ENCODE results near the gene MBNL2. TPM values are rescaled to one million over a fixed set of nuclear protein-coding genes. Genes with fewer than 3 reads are reported as not detected.

Gene MBNL2
- total and polyA plus RNA-seq, 10 of the 15 experiments (the other 5 are each of a cell fraction or from before 2014, with no cell fraction given): 1.6 to 9.7 (median 6.7) TPM

- TF ChIP-seq CBX3 (IDR thresholded peaks at IDR 0.05; ENCODE audit: borderline replicate concordance, low read depth): no peak
- TF ChIP-seq FOXK2 (IDR thresholded peaks at IDR 0.05): no peak
- no peak for TF ChIP-seq YBX1 (IDR thresholded peaks at IDR 0.05)
- no peak for TF ChIP-seq HCFC1 (IDR thresholded peaks at IDR 0.05; ENCODE audit: low read length)
- no peak for TF ChIP-seq FOS (IDR thresholded peaks at IDR 0.05; ENCODE audit: borderline replicate concordance, extremely low read depth, insufficient read length)
- TF ChIP-seq NFXL1 (IDR thresholded peaks at IDR 0.05; ENCODE audit: borderline replicate concordance): no peak
- TF ChIP-seq NR2C2 (IDR thresholded peaks at IDR 0.05; ENCODE audit: borderline replicate concordance, control insufficient read depth, insufficient read length, low read depth): no peak
- no peak for TF ChIP-seq WRNIP1 (IDR thresholded peaks at IDR 0.05; ENCODE audit: borderline replicate concordance, low read depth, low read length)
- no peak for TF ChIP-seq ZSCAN29 (IDR thresholded peaks at IDR 0.05)
- TF ChIP-seq POLR2A (IDR thresholded peaks at IDR 0.05; ENCODE audit: low read depth, low read length): no peak
- no peak for TF ChIP-seq TAF1 (IDR thresholded peaks at IDR 0.05; ENCODE audit: borderline replicate concordance, low read depth, low read length)
- TF ChIP-seq, protein P1, sequence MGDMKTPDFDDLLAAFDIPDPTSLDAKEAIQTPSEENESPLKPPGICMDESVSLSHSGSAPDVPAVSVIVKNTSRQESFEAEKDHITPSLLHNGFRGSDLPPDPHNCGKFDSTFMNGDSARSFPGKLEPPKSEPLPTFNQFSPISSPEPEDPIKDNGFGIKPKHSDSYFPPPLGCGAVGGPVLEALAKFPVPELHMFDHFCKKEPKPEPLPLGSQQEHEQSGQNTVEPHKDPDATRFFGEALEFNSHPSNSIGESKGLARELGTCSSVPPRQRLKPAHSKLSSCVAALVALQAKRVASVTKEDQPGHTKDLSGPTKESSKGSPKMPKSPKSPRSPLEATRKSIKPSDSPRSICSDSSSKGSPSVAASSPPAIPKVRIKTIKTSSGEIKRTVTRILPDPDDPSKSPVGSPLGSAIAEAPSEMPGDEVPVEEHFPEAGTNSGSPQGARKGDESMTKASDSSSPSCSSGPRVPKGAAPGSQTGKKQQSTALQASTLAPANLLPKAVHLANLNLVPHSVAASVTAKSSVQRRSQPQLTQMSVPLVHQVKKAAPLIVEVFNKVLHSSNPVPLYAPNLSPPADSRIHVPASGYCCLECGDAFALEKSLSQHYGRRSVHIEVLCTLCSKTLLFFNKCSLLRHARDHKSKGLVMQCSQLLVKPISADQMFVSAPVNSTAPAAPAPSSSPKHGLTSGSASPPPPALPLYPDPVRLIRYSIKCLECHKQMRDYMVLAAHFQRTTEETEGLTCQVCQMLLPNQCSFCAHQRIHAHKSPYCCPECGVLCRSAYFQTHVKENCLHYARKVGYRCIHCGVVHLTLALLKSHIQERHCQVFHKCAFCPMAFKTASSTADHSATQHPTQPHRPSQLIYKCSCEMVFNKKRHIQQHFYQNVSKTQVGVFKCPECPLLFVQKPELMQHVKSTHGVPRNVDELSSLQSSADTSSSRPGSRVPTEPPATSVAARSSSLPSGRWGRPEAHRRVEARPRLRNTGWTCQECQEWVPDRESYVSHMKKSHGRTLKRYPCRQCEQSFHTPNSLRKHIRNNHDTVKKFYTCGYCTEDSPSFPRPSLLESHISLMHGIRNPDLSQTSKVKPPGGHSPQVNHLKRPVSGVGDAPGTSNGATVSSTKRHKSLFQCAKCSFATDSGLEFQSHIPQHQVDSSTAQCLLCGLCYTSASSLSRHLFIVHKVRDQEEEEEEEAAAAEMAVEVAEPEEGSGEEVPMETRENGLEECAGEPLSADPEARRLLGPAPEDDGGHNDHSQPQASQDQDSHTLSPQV (IDR thresholded peaks at IDR 0.05): no peak
- no peak for TF ChIP-seq BHLHE40 (IDR thresholded peaks at IDR 0.05; ENCODE audit: borderline replicate concordance in 1 of 2, low read depth in 2 of 2, low read length in 1 of 2)
- no peak for TF ChIP-seq SP1 (IDR thresholded peaks at IDR 0.05; ENCODE audit: low read depth, low read length)
- TF ChIP-seq DPF2 (IDR thresholded peaks at IDR 0.05): no peak
- in situ Hi-C loops (cut with MboI): no loop called here
- ATAC-seq (no peak), FAIRE-seq (no peak), DNase-seq (ENCODE audit: low read depth, low spot score) (no peak)
- Histone ChIP-seq H4K20me1 (ENCODE audit: control insufficient read depth, insufficient read depth) (no peaks in the 10 kb centered on the region), H3K9ac (ENCODE audit: control insufficient read depth, insufficient read depth, low read length) (no peak overlapping the region), H3K9me3 (replicated peaks; ENCODE audit: control insufficient read depth, insufficient read depth, low read length) (no peaks in the 10 kb centered on the region), H3K36me3 (ENCODE audit: control insufficient read depth in 2 of 2, insufficient read depth in 2 of 2, low read length in 1 of 2) (no peaks in the 10 kb centered on the region), H3K79me2 (ENCODE audit: control insufficient read depth, insufficient read depth, low read length) (no peaks in the 10 kb centered on the region), H3K4me2 (ENCODE audit: control insufficient read depth, insufficient read depth) (no peak overlapping the region), H3K4me3 (no peak overlapping the region), H3K4me1 (ENCODE audit: control insufficient read depth, insufficient read depth, low read length) (no peaks in the 10 kb centered on the region), H3K27me3 (replicated peaks in 1 of 2; ENCODE audit: control insufficient read depth in 2 of 2, insufficient read depth in 2 of 2, low read length in 1 of 2) (no peaks in the 10 kb centered on the region), H2AFZ (ENCODE audit: control insufficient read depth, low read depth, low read length) (no peak overlapping the region), H3K27ac (ENCODE audit: control insufficient read depth, insufficient read depth) (no peak overlapping the region)
- ChIA-PET CTCF (no interaction called here), SMC1A (ENCODE audit: uncharacterized antibody, unreplicated experiment) (interaction anchor here (1.2 to 1.3 kb wide), 2 partner anchors 8 to 11 kb away, joined by 3 to 5 read pairs; no protein-coding TSS in a partner anchor), POLR2A (no interaction called here), RAD21 (ENCODE audit: unreplicated experiment) (no interaction called here)
- BruUV-seq (replicated peaks): no TSS peak
- intact Hi-C loops (cut with micrococcal nuclease; ENCODE audit: unreplicated experiment): no loop called here
- 64% methylated on average over 3 of the region's 3 CpGs for WGBS (ENCODE audit: insufficient coverage, insufficient replicate concordance, low lambda C conversion rate, missing lambda C conversion rate)
These were observed 78.7 kb downstream of the MBNL2 start for GRCh38 chr13:97300871-97301270.

All from GM12878 (cell line).